ENCODE measurements around the gene CAPZB. TPM values are rescaled to one million over a fixed set of nuclear protein-coding genes. Genes with fewer than 3 reads are reported as not detected.

Gene CAPZB
- polyA plus RNA-seq, 2 of the 4 experiments (the other 2 are of a cell fraction): 133 to 296 TPM

GRCh38 chr1:19347533-19348172, 137.7 kb downstream of the CAPZB start (continued):
- no peak for TF ChIP-seq MAX (IDR thresholded peaks at IDR 0.05)
- TF ChIP-seq CTCF (IDR thresholded peaks at IDR 0.05): no peak
- no peak for TF ChIP-seq FOXS1 (CRISPR knock-in tag; IDR thresholded peaks at IDR 0.05)
- TF ChIP-seq MAZ (IDR thresholded peaks at IDR 0.05; ENCODE audit: borderline replicate concordance, low read depth, low read length): no peak
- no peak for TF ChIP-seq MAFK (IDR thresholded peaks at IDR 0.05; ENCODE audit: partially characterized antibody)

- TF ChIP-seq KDM5A (IDR thresholded peaks at IDR 0.05): no peak
- TF ChIP-seq JUN (IDR thresholded peaks at IDR 0.05): no peak
- no peak for TF ChIP-seq RFX5 (IDR thresholded peaks at IDR 0.05)
- no peak for TF ChIP-seq KDM1A (IDR thresholded peaks at IDR 0.05; ENCODE audit: low read depth)
- FAIRE-seq (no peak), DNase-seq (ENCODE audit: low read depth in 1 of 2, low spot score in 1 of 2) (no peak), ATAC-seq (no peak)
- Histone ChIP-seq H3K4me3 (no peak overlapping the region), H3K4me1 (no peaks in the 10 kb centered on the region), H3K27ac (no peak overlapping the region), H3K4me2 (no peak overlapping the region), H3K9me3 (no peaks in the 10 kb centered on the region)
- ChIA-PET CTCF (interaction anchor here (0.6 to 3.4 kb wide), 7 partner anchors 9 to 314 kb away, joined by 3 to 12 read pairs (median 4); no protein-coding TSS in a partner anchor), POLR2A (no interaction called here)
- 91% methylated on average over 6 of the region's 6 CpGs for WGBS (ENCODE audit: missing lambda C conversion rate)
Observed at GRCh38 chr1:19346026-19346425, 139.3 kb downstream of the CAPZB start.

- ChIA-PET CTCF (interaction anchor here (1.3 to 3.4 kb wide), 12 partner anchors 10 to 314 kb away, joined by 3 to 30 read pairs (median 6); no protein-coding TSS in a partner anchor), POLR2A (interaction anchor here (0.5 kb wide), 1 partner anchor 246 kb away, joined by 4 read pairs; no protein-coding TSS in a partner anchor)
- Histone ChIP-seq H3K4me1 (no peaks in the 10 kb centered on the region), H3K9me3 (no peaks in the 10 kb centered on the region), H3K4me2 (no peak overlapping the region), H3K4me3 (no peak overlapping the region), H3K27ac (no peak overlapping the region)
- no peak for ATAC-seq
- 94% methylated on average over 3 of the region's 8 CpGs for WGBS (ENCODE audit: missing lambda C conversion rate)
- no peak for TF ChIP-seq CTCF (IDR thresholded peaks at IDR 0.05)
- no peak for TF ChIP-seq TP53 (CRISPR knock-in tag; IDR thresholded peaks at IDR 0.05)
- no peak for TF ChIP-seq FOSL2 (IDR thresholded peaks at IDR 0.05)
- no peak for TF ChIP-seq FOSL2 (CRISPR knock-in tag; IDR thresholded peaks at IDR 0.05)
- TF ChIP-seq PBX3 (IDR thresholded peaks at IDR 0.05): no peak
- TF ChIP-seq PHF8 (IDR thresholded peaks at IDR 0.05; ENCODE audit: borderline replicate concordance, low read depth): no peak
- TF ChIP-seq CEBPB (IDR thresholded peaks at IDR 0.05): no peak
- TF ChIP-seq POLR2A (IDR thresholded peaks at IDR 0.05; ENCODE audit: low read length): no peak
- TF ChIP-seq HMGXB4 (CRISPR knock-in tag; IDR thresholded peaks at IDR 0.05; ENCODE audit: borderline replicate concordance): no peak
- no peak for TF ChIP-seq HOXA7 (CRISPR knock-in tag; IDR thresholded peaks at IDR 0.05)
- no peak for DNase-seq (ENCODE audit: low read depth in 1 of 2, low spot score in 1 of 2)
- no peak for FAIRE-seq
Observed at GRCh38 chr1:19345391-19345790, 139.9 kb downstream of the CAPZB start.

Measured in A549 (cell line).